HEK293 (cell line): Measurements from ENCODE around the gene COX20.

Experiments used
- AEBP2 ChIP-seq: fragments of 450-650 bp; formaldehyde crosslinking; IDR thresholded peaks from 2 replicates; pipeline ENCODE4 v1.5.1; 2016; ENCODE audit warnings: missing biosample characterization, missing genetic modification characterization, borderline replicate concordance
- FEZF1 ChIP-seq: fragments of 450-650 bp; formaldehyde crosslinking; IDR thresholded peaks from 2 replicates; pipeline ENCODE4 v1.5.1; 2016; ENCODE audit warnings: missing biosample characterization, missing genetic modification characterization
- GLI2 ChIP-seq: fragments of 450-650 bp; formaldehyde crosslinking; IDR thresholded peaks from 2 replicates; pipeline ENCODE4; 2017; ENCODE audit warnings: missing biosample characterization, missing genetic modification characterization, low read depth, borderline replicate concordance
- HOXD13 ChIP-seq: sonication (generic); formaldehyde crosslinking; IDR thresholded peaks from 2 replicates; pipeline ENCODE4 v1.8.0; 2022; ENCODE audit warnings: missing genetic modification reagents, borderline replicate concordance
- INSM2 ChIP-seq: fragments of 450-650 bp; formaldehyde crosslinking; IDR thresholded peaks from 2 replicates; pipeline ENCODE4 v1.5.1; 2016; ENCODE audit warnings: missing biosample characterization, missing genetic modification characterization
- KLF17 ChIP-seq: fragments of 450-650 bp; formaldehyde crosslinking; IDR thresholded peaks from 2 replicates; pipeline ENCODE4 v1.5.1; 2016; ENCODE audit warnings: missing biosample characterization, missing genetic modification characterization
- PBX3 ChIP-seq: sonication (generic); formaldehyde crosslinking; IDR thresholded peaks from 2 replicates; pipeline ENCODE4 v1.8.1; 2022; ENCODE audit warnings: mild to moderate bottlenecking, moderate library complexity, missing genetic modification reagents
- SCRT1 ChIP-seq: fragments of 450-650 bp; formaldehyde crosslinking; IDR thresholded peaks from 2 replicates; pipeline ENCODE4 v1.5.1; 2016; ENCODE audit warnings: missing biosample characterization, missing genetic modification characterization, borderline replicate concordance
- SP2 ChIP-seq: fragments of 450-650 bp; formaldehyde crosslinking; IDR thresholded peaks from 2 replicates; pipeline ENCODE4 v1.5.1; 2016; ENCODE audit warnings: missing biosample characterization, missing genetic modification characterization
- TCF7L2 ChIP-seq: IDR thresholded peaks from 2 replicates; pipeline ENCODE4 v1.6.1; 2011; ENCODE audit warnings: low read depth, mild to moderate bottlenecking, inconsistent platforms, low read length, moderate library complexity, borderline replicate concordance
- YY2 ChIP-seq: fragments of 450-650 bp; formaldehyde crosslinking; IDR thresholded peaks from 2 replicates; pipeline ENCODE4 v1.5.1; 2016; ENCODE audit warnings: missing biosample characterization, missing genetic modification characterization
- ZBTB10 ChIP-seq: fragments of 450-650 bp; formaldehyde crosslinking; IDR thresholded peaks from 2 replicates; pipeline ENCODE4 v1.5.1; 2016; ENCODE audit warnings: missing biosample characterization, missing genetic modification characterization
- ZBTB26 ChIP-seq: fragments of 450-650 bp; formaldehyde crosslinking; optimal IDR thresholded peaks from 2 replicates; pipeline ENCODE3; 2016; ENCODE audit warnings: missing biosample characterization, mild to moderate bottlenecking, missing genetic modification characterization
- ZBTB48 ChIP-seq: fragments of 450-650 bp; formaldehyde crosslinking; IDR thresholded peaks from 2 replicates; pipeline ENCODE4 v1.5.1; 2016; ENCODE audit warnings: missing biosample characterization, missing genetic modification characterization
- ZNF121 ChIP-seq: fragments of 450-650 bp; formaldehyde crosslinking; IDR thresholded peaks from 2 replicates; pipeline ENCODE4 v1.5.1; 2016; ENCODE audit warnings: missing biosample characterization, missing genetic modification characterization
- ZNF133 ChIP-seq: fragments of 450-650 bp; formaldehyde crosslinking; IDR thresholded peaks from 2 replicates; pipeline ENCODE4 v1.5.1; 2016; ENCODE audit warnings: missing biosample characterization, missing genetic modification characterization
- ZNF157 ChIP-seq: fragments of 450-650 bp; formaldehyde crosslinking; IDR thresholded peaks from 2 replicates; pipeline ENCODE4 v1.5.1; 2016; ENCODE audit warnings: missing biosample characterization, missing genetic modification characterization
- ZNF169 ChIP-seq: fragments of 450-650 bp; formaldehyde crosslinking; IDR thresholded peaks from 2 replicates; pipeline ENCODE4 v1.5.1; 2016; ENCODE audit warnings: missing biosample characterization, missing genetic modification characterization
- ZNF223 ChIP-seq: fragments of 450-650 bp; formaldehyde crosslinking; IDR thresholded peaks from 2 replicates; pipeline ENCODE4 v1.5.1; 2016; ENCODE audit warnings: missing biosample characterization, missing genetic modification characterization
- ZNF266 ChIP-seq: fragments of 450-650 bp; formaldehyde crosslinking; IDR thresholded peaks from 2 replicates; pipeline ENCODE4 v1.5.1; 2016; ENCODE audit warnings: missing biosample characterization, missing genetic modification characterization, low read depth
- ZNF391 ChIP-seq: fragments of 450-650 bp; formaldehyde crosslinking; IDR thresholded peaks from 2 replicates; pipeline ENCODE4 v1.5.1; 2016; ENCODE audit warnings: low read depth, missing biosample characterization, missing genetic modification characterization, borderline replicate concordance
- ZNF433 ChIP-seq: fragments of 450-650 bp; formaldehyde crosslinking; IDR thresholded peaks from 2 replicates; pipeline ENCODE4 v1.5.1; 2016; ENCODE audit warnings: missing biosample characterization, missing genetic modification characterization, low read depth
- ZNF529 ChIP-seq: fragments of 450-650 bp; formaldehyde crosslinking; IDR thresholded peaks from 2 replicates; pipeline ENCODE4 v1.5.1; 2017; ENCODE audit warnings: missing genetic modification characterization, missing biosample characterization; ENCODE audit not compliant: insufficient replicate concordance
- ZNF571 ChIP-seq: fragments of 450-650 bp; formaldehyde crosslinking; IDR thresholded peaks from 2 replicates; pipeline ENCODE4 v1.5.0; 2017; ENCODE audit warnings: missing biosample characterization, missing genetic modification characterization
- ZNF580 ChIP-seq: fragments of 450-650 bp; formaldehyde crosslinking; IDR thresholded peaks from 2 replicates; pipeline ENCODE4 v1.5.1; 2016; ENCODE audit warnings: missing biosample characterization, missing genetic modification characterization
- ZNF585B ChIP-seq: fragments of 450-650 bp; formaldehyde crosslinking; IDR thresholded peaks from 2 replicates; pipeline ENCODE4 v1.5.1; 2016; ENCODE audit warnings: missing biosample characterization, missing genetic modification characterization
- ZNF610 ChIP-seq: fragments of 450-650 bp; formaldehyde crosslinking; IDR thresholded peaks from 2 replicates; pipeline ENCODE4 v1.5.1; 2016; ENCODE audit warnings: missing biosample characterization, missing genetic modification characterization, borderline replicate concordance
- ZNF670 ChIP-seq: fragments of 450-650 bp; formaldehyde crosslinking; IDR thresholded peaks from 2 replicates; pipeline ENCODE4 v1.5.1; 2016; ENCODE audit warnings: missing biosample characterization, missing genetic modification characterization, low read depth
- ZNF791 ChIP-seq: fragments of 450-650 bp; formaldehyde crosslinking; IDR thresholded peaks from 2 replicates; pipeline ENCODE4 v1.5.1; 2016; ENCODE audit warnings: missing biosample characterization, missing genetic modification characterization
- ZSCAN23 ChIP-seq: fragments of 450-650 bp; formaldehyde crosslinking; IDR thresholded peaks from 2 replicates; pipeline ENCODE4 v1.5.1; 2016; ENCODE audit warnings: missing biosample characterization, missing genetic modification characterization

Gene COX20

GRCh38 chr1:244835276-244836134, at the start of gene COX20 (continued):
- TF ChIP-seq ZNF580 (tag by site-specific recombination) = peak; percentile 16; the same call in 1 of the 2 replicates
- TF ChIP-seq YY2 = peak; percentile 93; the same call in 1 of the 2 replicates
- TF ChIP-seq ZBTB26 (tag by site-specific recombination) = peak; percentile 99
- TF ChIP-seq ZNF571 (tag by site-specific recombination) = no peak
- no peak for TF ChIP-seq ZBTB10 (tag by site-specific recombination)
- TF ChIP-seq TCF7L2 = no peak
- no peak for TF ChIP-seq ZBTB48 (tag by site-specific recombination)
- TF ChIP-seq AEBP2 = no peak
- no peak for TF ChIP-seq ZNF585B
- TF ChIP-seq ZNF157 = no peak
- peak; percentile 70 for TF ChIP-seq ZSCAN23 (tag by site-specific recombination)
- no peak for TF ChIP-seq ZNF223 (tag by site-specific recombination)
- no peak; the same call in 1 of the 2 replicates for TF ChIP-seq ZNF133 (tag by site-specific recombination)
- TF ChIP-seq GLI2 = no peak
- no peak for TF ChIP-seq ZNF266 (tag by site-specific recombination)
- TF ChIP-seq ZNF791 = no peak; the same call in 1 of the 2 replicates
- TF ChIP-seq SP2 (tag by site-specific recombination) = peak; percentile 87
- no peak for TF ChIP-seq FEZF1 (tag by site-specific recombination)
- TF ChIP-seq HOXD13 (CRISPR knock-in tag) = no peak
- TF ChIP-seq ZNF391 = 0 out of 2 replicates have a peak, but pooled peaks have one; percentile 53
- TF ChIP-seq SCRT1 (tag by site-specific recombination) = no peak
- TF ChIP-seq ZNF610 (tag by site-specific recombination) = peak; percentile 89; the same call in 1 of the 2 replicates
- no peak for TF ChIP-seq ZNF670 (tag by site-specific recombination)
- TF ChIP-seq ZNF121 (tag by site-specific recombination) = peak; percentile 100
- peak; percentile 85 for TF ChIP-seq PBX3
- peak; percentile 31; the same call in 1 of the 2 replicates for TF ChIP-seq INSM2 (tag by site-specific recombination)
- peak; percentile 81 for TF ChIP-seq KLF17
- TF ChIP-seq ZNF169 (tag by site-specific recombination) = no peak
- TF ChIP-seq ZNF433 = no peak
- no peak for TF ChIP-seq ZNF529 (tag by site-specific recombination)
